Testis (tissue), 3 donors: ENCODE results near the gene NUAK1. TPM values are rescaled to one million over a fixed set of nuclear protein-coding genes. Genes with fewer than 3 reads are reported as not detected.
A peak's percentile ranks its signal among the peaks of the same experiment; 100 is the strongest.

Experiments
- DNase-seq: peaks from one replicate; pipeline ENCODE4 v3.0.0-alpha.2; 2019
- H3K27ac ChIP-seq, 2 donors: fragments of 200-600 bp; sonication (generic); one replicate each; pipeline ENCODE4 v1.5.1; 2019
- H3K27me3 ChIP-seq: fragments of 200-600 bp; sonication (generic); one replicate; pipeline ENCODE4 v1.5.1; 2019
- H3K36me3 ChIP-seq: fragments of 200-600 bp; sonication (generic); one replicate; pipeline ENCODE4 v1.5.1; 2017; ENCODE audit warnings: low read depth; ENCODE audit errors: missing control alignments
- H3K4me1 ChIP-seq: fragments of 200-600 bp; sonication (generic); one replicate; pipeline ENCODE4 v1.5.1; 2019
- H3K4me3 ChIP-seq, 2 donors: fragments of 200-600 bp; sonication (generic); one replicate each; pipeline ENCODE4 v1.5.1; 2017 to 2019
- H3K9me3 ChIP-seq: fragments of 200-600 bp; sonication (generic); one replicate; pipeline ENCODE4 v1.5.1; 2017
- POLR2A ChIP-seq: fragments of 450-650 bp; IDR thresholded peaks from one replicate; pipeline ENCODE4 v1.6.1; 2017; ENCODE audit warnings: antibody characterized with exemption, mild to moderate bottlenecking, moderate library complexity
- WGBS, 2 donors: methylation state at CpG; one replicate each; pipeline ENCODE4 v1.1.5; 2018; 5-methylcytosine and 5-hydroxymethylcytosine counted together
- intact Hi-C: fragments of 100-400 bp; cut with DNase I; formaldehyde crosslinking; loops from one replicate; pipeline ENCODE4 v1.15.1; 2023; ENCODE audit warnings: low total_unique reads
- polyA plus RNA-seq: library from polyadenylated mRNA; stranded (reverse); fragments of 350-450 nt; fragmentation: Illumina TruSeq; extraction: RNeasy Lipid Tissue Mini Kit (QIAGEN cat#74804); gene quantifications from one replicate; pipeline ENCODE4 v1.2.3, GENCODE V29; 2014; ENCODE audit warnings: low read depth, low replicate concordance; ENCODE audit not compliant: insufficient read depth
- total RNA-seq, 2 donors: library from RNA; depleted of rRNA; stranded (reverse); fragments of >200 nt; gene quantifications; one replicate each; pipeline ENCODE4 v1.2.3, GENCODE V29; 2016
- TF ChIP-seq, protein P1 (sequence below), 3 experiments: fragments of 450-650 bp in 2 of 3; fragments of 200-600 bp in 1 of 3; sonication (generic) in 1 of 3; IDR thresholded peaks; one replicate each; pipeline ENCODE4 v1.5.1; 2016 to 2019; ENCODE audit warnings: antibody characterized with exemption in 3 of 3, mild to moderate bottlenecking in 2 of 3, moderate library complexity in 1 of 3

Gene NUAK1
- total and polyA plus RNA-seq, 3 donors from 2014 or later = 6.6 to 9.1 (median 8.2) TPM

DNA sequence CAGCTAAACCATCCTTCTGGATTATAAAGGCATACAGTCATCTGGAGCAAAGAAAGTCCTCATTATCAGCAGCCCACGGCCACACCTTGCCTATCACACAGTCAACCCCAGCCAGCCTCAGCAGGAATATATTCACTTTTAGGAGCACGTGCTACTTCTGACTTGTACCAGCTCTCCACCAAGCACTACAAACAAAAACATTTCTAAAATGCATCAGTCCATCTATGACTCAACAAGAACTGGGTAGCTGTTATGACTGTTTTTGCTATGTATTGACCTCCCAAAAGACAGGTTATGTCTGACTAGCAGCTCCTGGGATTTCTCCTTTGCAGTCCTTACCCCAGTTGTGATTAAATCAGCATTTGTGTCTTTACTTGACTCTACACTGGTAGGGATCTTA lies 31.2 kb downstream of the NUAK1 start:
- no peak for DNase-seq
- Histone ChIP-seq H3K4me1 (peaks cover 35% of the 10 kb centered on the region), H3K27me3 (no peaks in the 10 kb centered on the region), H3K36me3 (no peaks in the 10 kb centered on the region), H3K4me3 (no peak overlapping the region), H3K27ac (peak overlapping the region in 1 of 2 donors; percentile 69), H3K9me3 (no peaks in the 10 kb centered on the region)
- 71 to 72% methylated on average over 2 of the region's 2 CpGs for WGBS, 2 donors
- TF ChIP-seq, protein P1, sequence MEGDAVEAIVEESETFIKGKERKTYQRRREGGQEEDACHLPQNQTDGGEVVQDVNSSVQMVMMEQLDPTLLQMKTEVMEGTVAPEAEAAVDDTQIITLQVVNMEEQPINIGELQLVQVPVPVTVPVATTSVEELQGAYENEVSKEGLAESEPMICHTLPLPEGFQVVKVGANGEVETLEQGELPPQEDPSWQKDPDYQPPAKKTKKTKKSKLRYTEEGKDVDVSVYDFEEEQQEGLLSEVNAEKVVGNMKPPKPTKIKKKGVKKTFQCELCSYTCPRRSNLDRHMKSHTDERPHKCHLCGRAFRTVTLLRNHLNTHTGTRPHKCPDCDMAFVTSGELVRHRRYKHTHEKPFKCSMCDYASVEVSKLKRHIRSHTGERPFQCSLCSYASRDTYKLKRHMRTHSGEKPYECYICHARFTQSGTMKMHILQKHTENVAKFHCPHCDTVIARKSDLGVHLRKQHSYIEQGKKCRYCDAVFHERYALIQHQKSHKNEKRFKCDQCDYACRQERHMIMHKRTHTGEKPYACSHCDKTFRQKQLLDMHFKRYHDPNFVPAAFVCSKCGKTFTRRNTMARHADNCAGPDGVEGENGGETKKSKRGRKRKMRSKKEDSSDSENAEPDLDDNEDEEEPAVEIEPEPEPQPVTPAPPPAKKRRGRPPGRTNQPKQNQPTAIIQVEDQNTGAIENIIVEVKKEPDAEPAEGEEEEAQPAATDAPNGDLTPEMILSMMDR (IDR thresholded peaks at IDR 0.05) = no peak
- TF ChIP-seq POLR2A = no peak
- intact Hi-C loops = no loop called here

DNA sequence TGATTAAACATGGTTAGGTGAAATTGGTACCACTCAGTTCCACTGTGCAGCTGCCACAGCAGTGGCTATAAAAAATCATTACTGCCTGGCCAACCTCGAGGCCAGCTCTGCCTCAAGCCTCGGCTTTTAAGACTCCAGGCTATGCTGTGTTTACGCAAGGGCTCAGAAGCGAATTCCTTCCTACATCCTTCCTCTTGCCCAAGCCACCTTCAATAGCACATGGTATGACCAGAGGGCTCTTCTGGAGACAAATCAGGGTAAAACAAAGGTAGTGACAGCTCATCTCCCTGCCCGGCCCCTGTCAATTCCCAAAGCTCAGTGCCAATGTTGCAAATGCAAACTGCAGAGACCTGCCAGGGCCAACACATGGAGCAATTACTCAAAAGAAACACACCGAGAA lies 31.9 kb downstream of the NUAK1 start:
- Histone ChIP-seq H3K9me3 (no peaks in the 10 kb centered on the region), H3K27ac (no peak overlapping the region), H3K36me3 (no peaks in the 10 kb centered on the region), H3K27me3 (no peaks in the 10 kb centered on the region), H3K4me1 (peaks cover 35% of the 10 kb centered on the region), H3K4me3 (no peak overlapping the region)
- DNase-seq = no peak
- intact Hi-C loops = no loop called here
- TF ChIP-seq POLR2A = no peak
- TF ChIP-seq, protein P1 (IDR thresholded peaks at IDR 0.05) = no peak
- WGBS, 2 donors = 68 to 69% methylated on average over 6 of the region's 6 CpGs

DNA sequence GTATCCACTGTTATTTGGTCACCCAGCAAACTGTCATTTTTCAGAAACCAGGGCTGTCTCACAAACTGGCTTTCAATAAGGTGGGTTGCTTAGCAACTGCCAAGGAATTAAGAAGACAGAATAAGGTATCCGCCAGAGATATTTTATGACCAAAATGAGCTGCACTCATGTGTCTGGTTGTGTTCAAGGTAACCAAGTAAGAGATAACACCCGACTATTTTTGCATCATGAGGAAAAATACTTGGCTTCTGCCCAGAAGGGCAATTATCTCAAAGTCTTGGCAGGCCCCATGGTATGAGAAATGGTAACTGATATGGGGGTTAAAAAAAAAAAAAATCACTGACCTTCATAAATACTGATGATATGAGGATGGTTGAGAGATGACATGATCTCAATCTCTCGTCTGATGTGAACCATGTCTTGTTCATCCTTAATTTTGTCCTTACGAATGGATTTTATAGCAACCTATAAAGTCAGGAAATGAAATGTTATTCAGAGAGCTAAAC lies 32.6 kb downstream of the NUAK1 start:
- 52 to 59% methylated on average over 4 of the region's 4 CpGs for WGBS, 2 donors
- no peaks in the 10 kb centered on the region for H3K27me3 ChIP-seq
- no peaks in the 10 kb centered on the region for H3K9me3 ChIP-seq
- no peak overlapping the region for H3K27ac ChIP-seq
- TF ChIP-seq, protein P1 (IDR thresholded peaks at IDR 0.05) = no peak
- no peak for TF ChIP-seq POLR2A
- H3K36me3 ChIP-seq = no peaks in the 10 kb centered on the region
- intact Hi-C loops = no loop called here
- no peak overlapping the region for H3K4me3 ChIP-seq
- DNase-seq = no peak
- peaks cover 42% of the 10 kb centered on the region for H3K4me1 ChIP-seq

DNA sequence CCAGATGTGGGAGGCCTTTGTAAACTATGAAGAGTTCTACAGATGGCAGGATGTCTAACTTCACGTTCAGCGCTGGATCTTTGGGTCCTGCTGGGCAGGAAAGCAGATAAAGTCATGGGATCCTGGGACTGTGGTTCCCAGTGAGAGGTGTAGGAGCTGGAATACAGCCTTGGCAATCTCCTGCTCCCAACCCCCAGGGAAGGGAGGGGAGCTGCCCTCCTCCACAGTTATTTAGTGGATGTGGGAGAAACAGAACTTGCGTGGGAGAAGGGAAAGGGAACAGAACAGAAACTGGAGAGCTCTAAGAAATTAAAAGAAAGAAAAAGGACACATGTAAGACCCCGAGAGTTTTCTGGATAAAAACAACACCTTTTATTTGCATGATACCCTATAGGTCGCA lies 37.0 kb downstream of the NUAK1 start:
- peak; percentile 65 for DNase-seq
- H3K36me3 ChIP-seq = no peaks in the 10 kb centered on the region
- H3K4me3 ChIP-seq = no peak overlapping the region
- peak overlapping the region; percentile 1 to 65 for H3K27ac ChIP-seq
- intact Hi-C loops = no loop called here
- TF ChIP-seq, protein P1 (IDR thresholded peaks at IDR 0.05) = no peak
- TF ChIP-seq POLR2A = no peak
- WGBS, 2 donors = 56 to 59% methylated on average over 5 of the region's 5 CpGs
- H3K27me3 ChIP-seq = no peaks in the 10 kb centered on the region
- no peaks in the 10 kb centered on the region for H3K9me3 ChIP-seq
- H3K4me1 ChIP-seq = peaks cover 24% of the 10 kb centered on the region

DNA sequence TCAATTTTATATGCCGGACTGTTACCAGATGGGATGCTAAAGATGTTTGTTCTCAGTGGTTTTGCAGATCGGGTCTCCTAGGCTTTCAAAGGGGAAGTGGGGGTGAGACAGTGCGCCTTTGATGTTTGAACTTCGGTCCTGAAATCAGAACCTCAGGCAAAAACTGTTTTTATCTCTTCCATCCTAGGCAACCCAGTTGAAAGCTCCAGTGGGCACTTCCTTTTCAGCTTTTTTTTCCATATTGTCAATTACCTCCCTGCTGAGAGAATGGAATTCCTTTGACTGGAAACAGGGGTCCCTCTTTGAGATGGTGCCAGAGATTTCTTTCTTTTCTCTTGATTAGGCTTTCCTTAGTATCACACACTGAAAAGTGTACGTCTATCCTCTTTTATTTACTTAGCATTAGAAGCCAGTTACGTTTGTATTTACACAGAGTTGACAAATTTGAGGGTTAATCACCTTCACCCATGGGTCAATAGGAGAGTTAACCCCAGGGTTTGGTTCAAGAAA lies 40.0 kb downstream of the NUAK1 start:
- intact Hi-C loops = no loop called here
- H3K9me3 ChIP-seq = no peaks in the 10 kb centered on the region
- 76 to 81% methylated on average over 6 of the region's 6 CpGs for WGBS, 2 donors
- no peaks in the 10 kb centered on the region for H3K27me3 ChIP-seq
- no peak for TF ChIP-seq POLR2A
- TF ChIP-seq, protein P1 (IDR thresholded peaks at IDR 0.05) = no peak
- no peak for DNase-seq
- peaks cover 32% of the 10 kb centered on the region for H3K4me1 ChIP-seq
- no peaks in the 10 kb centered on the region for H3K36me3 ChIP-seq
- peak overlapping the region in 1 of 2 donors; percentile 39 for H3K27ac ChIP-seq
- H3K4me3 ChIP-seq = no peak overlapping the region
